PC-3 (cell line): ENCODE results near the gene MAG. TPM values are rescaled to one million over a fixed set of nuclear protein-coding genes. Genes with fewer than 3 reads are reported as not detected.

Experiments used
- ATAC-seq: fragments of 200-7000 bp; cut with Tn5 transposase; 2 replicates; pipeline ENCODE4 v1.9.1; 2020; ENCODE audit warnings: mild to moderate bottlenecking, moderate library complexity
- BruUV-seq: library from RNA; stranded (reverse); fragments of 400-500 nt; replicated peaks from 2 replicates; lab custom pipeline; 2021; lab: Mats Ljungman, UMichigan
- CTCF ChIA-PET: fragments of 300-600 bp; sonication (Branson Sonifier 250); formaldehyde crosslinking; loops from one replicate; lab custom pipeline; 2022; ENCODE audit warnings: antibody characterized with exemption; lab: Charles Lee
- POLR2A ChIA-PET: fragments of 300-600 bp; sonication (Branson Sonifier 250); formaldehyde crosslinking; loops from one replicate; lab custom pipeline; 2022; ENCODE audit warnings: antibody characterized with exemption; ENCODE audit not compliant: unreplicated experiment; lab: Charles Lee
- DNase-seq: peaks from one replicate; pipeline ENCODE4 v3.0.0-alpha.2; 2015
- H2AFZ ChIP-seq: fragments of 300-600 bp; sonication (generic); 2 replicates; pipeline ENCODE4 v1.6.0; 2016; ENCODE audit warnings: antibody characterized with exemption, low read length
- H3F3A ChIP-seq: fragments of 300-600 bp; sonication (generic); one replicate; pipeline ENCODE4 v1.6.0; 2017; ENCODE audit warnings: antibody characterized with exemption, low read length, control low read depth, mild to moderate bottlenecking; ENCODE audit not compliant: unreplicated experiment
- H3K27ac ChIP-seq: fragments of 300-600 bp; sonication (generic); 2 replicates; pipeline ENCODE4 v1.5.1; 2016; ENCODE audit warnings: mild to moderate bottlenecking, low read length
- H3K27me3 ChIP-seq: fragments of 300-600 bp; sonication (generic); 2 replicates; pipeline ENCODE4 v1.6.1; 2016; ENCODE audit warnings: low read length, mixed read lengths
- H3K36me3 ChIP-seq: fragments of 300-600 bp; sonication (generic); 2 replicates; pipeline ENCODE4 v1.6.1; 2016; ENCODE audit warnings: low read depth, mixed run types, low read length, mixed read lengths
- H3K4me1 ChIP-seq: fragments of 300-600 bp; sonication (generic); 2 replicates; pipeline ENCODE4 v1.5.1; 2016; ENCODE audit warnings: low read length; ENCODE audit not compliant: insufficient read depth
- H3K4me2 ChIP-seq: fragments of 300-600 bp; sonication (generic); 2 replicates; pipeline ENCODE4 v1.6.0; 2016; ENCODE audit warnings: low read length
- H3K4me3 ChIP-seq: fragments of 300-600 bp; sonication (generic); 2 replicates; pipeline ENCODE4 v1.5.1; 2016; ENCODE audit warnings: mild to moderate bottlenecking, low read length, mixed read lengths
- H3K79me2 ChIP-seq: fragments of 300-600 bp; sonication (generic); 2 replicates; pipeline ENCODE4 v1.6.1; 2017; ENCODE audit warnings: low read length, mixed read lengths
- H3K9ac ChIP-seq: fragments of 300-600 bp; sonication (generic); 2 replicates; pipeline ENCODE4 v1.6.0; 2016; ENCODE audit warnings: mild to moderate bottlenecking, low read length
- H3K9me2 ChIP-seq: fragments of 300-600 bp; sonication (generic); replicated peaks from 2 replicates; pipeline ENCODE4 v1.6.1; 2016; ENCODE audit warnings: mixed run types, low read length, mixed read lengths
- H3K9me3 ChIP-seq: fragments of 300-600 bp; sonication (generic); 2 replicates; pipeline ENCODE4 v1.6.1; 2016; ENCODE audit warnings: low read length, mixed read lengths
- H4K20me1 ChIP-seq: fragments of 300-600 bp; sonication (generic); 2 replicates; pipeline ENCODE4 v1.6.1; 2016; ENCODE audit warnings: low read length, mixed read lengths
- CTCF ChIP-seq: fragments of 300-600 bp; sonication (generic); conservative IDR thresholded peaks from 2 replicates; pipeline ENCODE4 v1.5.1; 2017; ENCODE audit warnings: antibody characterized with exemption, low read depth, mild to moderate bottlenecking, low read length
- EZH2 ChIP-seq: fragments of 300-600 bp; sonication (generic); IDR thresholded peaks from one replicate; pipeline ENCODE4 v1.6.1; 2017; ENCODE audit warnings: antibody characterized with exemption, mild to moderate bottlenecking, low read length; ENCODE audit not compliant: unreplicated experiment
- EZH2phosphoT487 ChIP-seq: fragments of 300-600 bp; sonication (generic); IDR thresholded peaks from 2 replicates; pipeline ENCODE4 v1.6.1; 2018; ENCODE audit warnings: mild to moderate bottlenecking, antibody characterized with exemption, low read length, borderline replicate concordance
- intact Hi-C: fragments of 100-400 bp; cut with micrococcal nuclease; formaldehyde crosslinking; loops from 2 replicates; pipeline ENCODE4 v1.9.0; 2023
- total RNA-seq: library from RNA; depleted of rRNA; stranded (reverse); fragments of >200 nt; gene quantifications from 2 replicates; pipeline ENCODE4 v1.2.3, GENCODE V29; 2014

Gene MAG
- total RNA-seq, 1 experiment from 2014 or later: not detected

- no TSS peak for BruUV-seq
- no peaks in the 10 kb centered on the region for H3K36me3 ChIP-seq
- intact Hi-C loops: no loop called here
- H3K9ac ChIP-seq: no peak overlapping the region
- CTCF ChIA-PET: no interaction called here
- no peaks in the 10 kb centered on the region for H3K79me2 ChIP-seq
- H3K9me3 ChIP-seq: no peaks in the 10 kb centered on the region
- POLR2A ChIA-PET: no interaction called here
- no peak overlapping the region for H3K27ac ChIP-seq
- no peak overlapping the region for H2AFZ ChIP-seq
- ATAC-seq (no peak), DNase-seq (no peak)
- no peak overlapping the region for H3K4me2 ChIP-seq
- peaks cover 13% of the 10 kb centered on the region for H3K4me1 ChIP-seq
- no peaks in the 10 kb centered on the region for H4K20me1 ChIP-seq
- no peak for TF ChIP-seq EZH2phosphoT487
- TF ChIP-seq CTCF: no peak
- TF ChIP-seq EZH2: no peak
- H3F3A ChIP-seq: no peaks in the 10 kb centered on the region
- H3K27me3 ChIP-seq: no peaks in the 10 kb centered on the region
- no peak overlapping the region for H3K4me3 ChIP-seq
- H3K9me2 ChIP-seq: no peaks in the 10 kb centered on the region
These were observed 28.2 kb downstream of the MAG start for GRCh38 chr19:35320065-35320713.

GRCh38 chr19:35321291-35321690 lies 29.3 kb downstream of the MAG start:
- Histone ChIP-seq H3K9me3 (no peaks in the 10 kb centered on the region), H3K27me3 (no peaks in the 10 kb centered on the region), H3K9me2 (no peaks in the 10 kb centered on the region), H3K79me2 (no peaks in the 10 kb centered on the region), H3K4me3 (no peak overlapping the region), H3K4me2 (no peak overlapping the region), H3K4me1 (peaks cover 13% of the 10 kb centered on the region), H2AFZ (no peak overlapping the region), H3F3A (no peaks in the 10 kb centered on the region), H3K9ac (no peak overlapping the region), H3K27ac (no peak overlapping the region), H3K36me3 (no peaks in the 10 kb centered on the region), H4K20me1 (no peaks in the 10 kb centered on the region)
- CTCF ChIA-PET: no interaction called here
- ATAC-seq: no peak
- no TSS peak for BruUV-seq
- POLR2A ChIA-PET: no interaction called here
- TF ChIP-seq EZH2phosphoT487 (no peak), EZH2 (no peak), CTCF (no peak)
- DNase-seq: no peak
- intact Hi-C loops: no loop called here

GRCh38 chr19:35322014-35322413 lies 30.1 kb downstream of the MAG start:
- H3K4me1 ChIP-seq: peaks cover 13% of the 10 kb centered on the region
- no peak overlapping the region for H3K4me2 ChIP-seq
- H2AFZ ChIP-seq: no peak overlapping the region
- no peaks in the 10 kb centered on the region for H3F3A ChIP-seq
- BruUV-seq: no TSS peak
- no peak overlapping the region for H3K4me3 ChIP-seq
- no peak overlapping the region for H3K9ac ChIP-seq
- H3K79me2 ChIP-seq: no peaks in the 10 kb centered on the region
- DNase-seq: no peak
- no peak for ATAC-seq
- H3K27ac ChIP-seq: no peak overlapping the region
- H3K9me2 ChIP-seq: no peaks in the 10 kb centered on the region
- ChIA-PET POLR2A (no interaction called here), CTCF (no interaction called here)
- no peak for TF ChIP-seq EZH2phosphoT487
- no peak for TF ChIP-seq CTCF
- no peak for TF ChIP-seq EZH2
- no peaks in the 10 kb centered on the region for H3K9me3 ChIP-seq
- no peaks in the 10 kb centered on the region for H4K20me1 ChIP-seq
- H3K36me3 ChIP-seq: no peaks in the 10 kb centered on the region
- intact Hi-C loops: no loop called here
- no peaks in the 10 kb centered on the region for H3K27me3 ChIP-seq
